ENCODE data around the gene RIPK1. TPM values are rescaled to one million over a fixed set of nuclear protein-coding genes. Genes with fewer than 3 reads are reported as not detected.

Gene RIPK1
- total and polyA plus RNA-seq, 2 of the 8 experiments (the other 6 are each of a cell fraction or from before 2014, with no cell fraction given): 5.9 to 22.9 TPM

DNA sequence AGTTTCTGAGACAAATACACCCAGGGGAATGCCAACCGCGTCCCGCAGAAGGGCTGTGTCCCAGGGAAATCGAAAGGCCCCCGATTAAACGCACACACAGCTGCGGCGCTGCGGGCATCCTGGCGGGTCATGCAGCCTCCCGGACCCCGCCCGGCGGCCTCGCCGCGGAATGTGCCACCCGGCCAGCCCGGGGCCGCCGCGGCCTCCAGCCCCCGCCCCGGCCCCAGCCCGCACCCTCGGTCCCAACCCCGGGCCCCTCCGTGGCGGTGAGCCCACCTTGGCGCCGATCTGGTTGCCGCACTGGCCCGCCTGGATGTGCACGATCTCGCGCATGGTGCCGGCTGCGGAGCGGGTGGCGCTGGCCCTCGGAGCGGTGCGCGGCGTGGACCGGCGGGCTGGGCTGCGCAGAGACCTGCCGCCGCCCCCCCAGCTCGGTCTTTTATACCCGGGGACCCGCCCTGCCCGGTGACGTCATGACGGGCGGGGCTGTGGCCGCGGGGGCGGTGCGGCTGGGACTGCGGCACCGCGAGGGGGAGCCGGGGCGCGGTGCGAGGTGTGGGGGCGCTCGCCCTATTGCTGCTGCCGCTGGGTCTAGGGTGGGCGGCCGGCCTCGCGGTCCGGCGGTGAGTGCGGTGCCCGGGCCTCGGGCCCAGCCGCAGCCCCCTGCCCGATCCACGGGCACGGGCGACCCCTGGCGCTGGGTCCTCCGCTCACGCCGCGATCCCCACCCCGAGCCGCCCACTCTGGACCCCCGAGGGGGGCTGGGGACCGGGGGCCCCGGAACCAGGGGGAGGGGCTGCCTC is 89.0 kb downstream of the RIPK1 start, which contains the start of gene TUBB2A (continued):
- TF ChIP-seq, protein P1, sequence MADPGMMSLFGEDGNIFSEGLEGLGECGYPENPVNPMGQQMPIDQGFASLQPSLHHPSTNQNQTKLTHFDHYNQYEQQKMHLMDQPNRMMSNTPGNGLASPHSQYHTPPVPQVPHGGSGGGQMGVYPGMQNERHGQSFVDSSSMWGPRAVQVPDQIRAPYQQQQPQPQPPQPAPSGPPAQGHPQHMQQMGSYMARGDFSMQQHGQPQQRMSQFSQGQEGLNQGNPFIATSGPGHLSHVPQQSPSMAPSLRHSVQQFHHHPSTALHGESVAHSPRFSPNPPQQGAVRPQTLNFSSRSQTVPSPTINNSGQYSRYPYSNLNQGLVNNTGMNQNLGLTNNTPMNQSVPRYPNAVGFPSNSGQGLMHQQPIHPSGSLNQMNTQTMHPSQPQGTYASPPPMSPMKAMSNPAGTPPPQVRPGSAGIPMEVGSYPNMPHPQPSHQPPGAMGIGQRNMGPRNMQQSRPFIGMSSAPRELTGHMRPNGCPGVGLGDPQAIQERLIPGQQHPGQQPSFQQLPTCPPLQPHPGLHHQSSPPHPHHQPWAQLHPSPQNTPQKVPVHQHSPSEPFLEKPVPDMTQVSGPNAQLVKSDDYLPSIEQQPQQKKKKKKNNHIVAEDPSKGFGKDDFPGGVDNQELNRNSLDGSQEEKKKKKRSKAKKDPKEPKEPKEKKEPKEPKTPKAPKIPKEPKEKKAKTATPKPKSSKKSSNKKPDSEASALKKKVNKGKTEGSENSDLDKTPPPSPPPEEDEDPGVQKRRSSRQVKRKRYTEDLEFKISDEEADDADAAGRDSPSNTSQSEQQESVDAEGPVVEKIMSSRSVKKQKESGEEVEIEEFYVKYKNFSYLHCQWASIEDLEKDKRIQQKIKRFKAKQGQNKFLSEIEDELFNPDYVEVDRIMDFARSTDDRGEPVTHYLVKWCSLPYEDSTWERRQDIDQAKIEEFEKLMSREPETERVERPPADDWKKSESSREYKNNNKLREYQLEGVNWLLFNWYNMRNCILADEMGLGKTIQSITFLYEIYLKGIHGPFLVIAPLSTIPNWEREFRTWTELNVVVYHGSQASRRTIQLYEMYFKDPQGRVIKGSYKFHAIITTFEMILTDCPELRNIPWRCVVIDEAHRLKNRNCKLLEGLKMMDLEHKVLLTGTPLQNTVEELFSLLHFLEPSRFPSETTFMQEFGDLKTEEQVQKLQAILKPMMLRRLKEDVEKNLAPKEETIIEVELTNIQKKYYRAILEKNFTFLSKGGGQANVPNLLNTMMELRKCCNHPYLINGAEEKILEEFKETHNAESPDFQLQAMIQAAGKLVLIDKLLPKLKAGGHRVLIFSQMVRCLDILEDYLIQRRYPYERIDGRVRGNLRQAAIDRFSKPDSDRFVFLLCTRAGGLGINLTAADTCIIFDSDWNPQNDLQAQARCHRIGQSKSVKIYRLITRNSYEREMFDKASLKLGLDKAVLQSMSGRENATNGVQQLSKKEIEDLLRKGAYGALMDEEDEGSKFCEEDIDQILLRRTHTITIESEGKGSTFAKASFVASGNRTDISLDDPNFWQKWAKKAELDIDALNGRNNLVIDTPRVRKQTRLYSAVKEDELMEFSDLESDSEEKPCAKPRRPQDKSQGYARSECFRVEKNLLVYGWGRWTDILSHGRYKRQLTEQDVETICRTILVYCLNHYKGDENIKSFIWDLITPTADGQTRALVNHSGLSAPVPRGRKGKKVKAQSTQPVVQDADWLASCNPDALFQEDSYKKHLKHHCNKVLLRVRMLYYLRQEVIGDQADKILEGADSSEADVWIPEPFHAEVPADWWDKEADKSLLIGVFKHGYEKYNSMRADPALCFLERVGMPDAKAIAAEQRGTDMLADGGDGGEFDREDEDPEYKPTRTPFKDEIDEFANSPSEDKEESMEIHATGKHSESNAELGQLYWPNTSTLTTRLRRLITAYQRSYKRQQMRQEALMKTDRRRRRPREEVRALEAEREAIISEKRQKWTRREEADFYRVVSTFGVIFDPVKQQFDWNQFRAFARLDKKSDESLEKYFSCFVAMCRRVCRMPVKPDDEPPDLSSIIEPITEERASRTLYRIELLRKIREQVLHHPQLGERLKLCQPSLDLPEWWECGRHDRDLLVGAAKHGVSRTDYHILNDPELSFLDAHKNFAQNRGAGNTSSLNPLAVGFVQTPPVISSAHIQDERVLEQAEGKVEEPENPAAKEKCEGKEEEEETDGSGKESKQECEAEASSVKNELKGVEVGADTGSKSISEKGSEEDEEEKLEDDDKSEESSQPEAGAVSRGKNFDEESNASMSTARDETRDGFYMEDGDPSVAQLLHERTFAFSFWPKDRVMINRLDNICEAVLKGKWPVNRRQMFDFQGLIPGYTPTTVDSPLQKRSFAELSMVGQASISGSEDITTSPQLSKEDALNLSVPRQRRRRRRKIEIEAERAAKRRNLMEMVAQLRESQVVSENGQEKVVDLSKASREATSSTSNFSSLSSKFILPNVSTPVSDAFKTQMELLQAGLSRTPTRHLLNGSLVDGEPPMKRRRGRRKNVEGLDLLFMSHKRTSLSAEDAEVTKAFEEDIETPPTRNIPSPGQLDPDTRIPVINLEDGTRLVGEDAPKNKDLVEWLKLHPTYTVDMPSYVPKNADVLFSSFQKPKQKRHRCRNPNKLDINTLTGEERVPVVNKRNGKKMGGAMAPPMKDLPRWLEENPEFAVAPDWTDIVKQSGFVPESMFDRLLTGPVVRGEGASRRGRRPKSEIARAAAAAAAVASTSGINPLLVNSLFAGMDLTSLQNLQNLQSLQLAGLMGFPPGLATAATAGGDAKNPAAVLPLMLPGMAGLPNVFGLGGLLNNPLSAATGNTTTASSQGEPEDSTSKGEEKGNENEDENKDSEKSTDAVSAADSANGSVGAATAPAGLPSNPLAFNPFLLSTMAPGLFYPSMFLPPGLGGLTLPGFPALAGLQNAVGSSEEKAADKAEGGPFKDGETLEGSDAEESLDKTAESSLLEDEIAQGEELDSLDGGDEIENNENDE (IDR thresholded peaks at IDR 0.05; ENCODE audit: insufficient replicate concordance, low read length): no peak
- TF ChIP-seq EGR1 (IDR thresholded peaks at IDR 0.05; ENCODE audit: borderline replicate concordance, low read depth, low read length): peak; percentile 97
- no peak for TF ChIP-seq SRF (IDR thresholded peaks at IDR 0.05; ENCODE audit: low read depth, low read length)
